Gastrocnemius medialis (tissue), 4 donors: Measurements from ENCODE around the gene HAPLN2. TPM values are rescaled to one million over a fixed set of nuclear protein-coding genes. Genes with fewer than 3 reads are reported as not detected.

Experiments used
- ATAC-seq, 2 donors: fragments of 150-250 bp; one replicate each; pipeline ENCODE4 v1.9.1; 2016
- DNase-seq, 2 donors: peaks; one replicate each; pipeline ENCODE4 v3.0.0-alpha.2; 2019
- H3K27ac ChIP-seq, 4 donors: fragments of 200-600 bp; sonication (generic); 1 replicate in 1 of 4; 2 replicates in 3 of 4; pipeline ENCODE4 v1.5.1; 2016 to 2018; ENCODE audit warnings: mild to moderate bottlenecking in 2 of 4, moderate library complexity in 1 of 4
- H3K27me3 ChIP-seq, 3 donors: fragments of 200-600 bp; sonication (generic) in 2 of 3; 1 replicate in 1 of 3; 2 replicates in 2 of 3; pipeline versions ENCODE4 v1.5.1 to v1.6.0; 2016 to 2019; ENCODE audit warnings: mild to moderate bottlenecking in 1 of 3, moderate library complexity in 1 of 3
- H3K36me3 ChIP-seq, 2 donors: fragments of 200-600 bp; sonication (generic) in 1 of 2; one replicate each; pipeline ENCODE4 v1.5.1; 2017 to 2018
- H3K4me1 ChIP-seq, 2 donors: fragments of 200-600 bp; sonication (generic) in 1 of 2; one replicate each; pipeline ENCODE4 v1.5.1; 2016 to 2017; ENCODE audit warnings: mild to moderate bottlenecking in 2 of 2
- H3K4me3 ChIP-seq, 4 donors: fragments of 200-600 bp; sonication (generic) in 3 of 4; 1 replicate in 1 of 4; 2 replicates in 3 of 4; pipeline ENCODE4 v1.5.1; 2016 to 2019; ENCODE audit warnings: mild to moderate bottlenecking in 2 of 4
- H3K9me3 ChIP-seq, 3 donors: fragments of 200-600 bp; sonication (generic) in 2 of 3; 1 replicate in 1 of 3; 2 replicates in 2 of 3; pipeline ENCODE4 v1.5.1; 2016 to 2019
- POLR2A ChIP-seq, 2 donors: fragments of 450-650 bp; IDR thresholded peaks; one replicate each; pipeline ENCODE4 v1.6.1; 2017; ENCODE audit warnings: antibody characterized with exemption in 2 of 2, mild to moderate bottlenecking in 2 of 2, moderate library complexity in 2 of 2
- in situ Hi-C, 4 donors: fragments of 200-750 bp; cut with MboI; loops; one replicate each; pipeline versions ENCODE4 v1.15.0 to v1.8.0; 2017; ENCODE audit warnings: low sequenced_read_pairs in 4 of 4
- intact Hi-C: fragments of 100-400 bp; cut with DNase I; formaldehyde crosslinking; loops from one replicate; pipeline ENCODE4 v1.15.1; 2023; ENCODE audit warnings: low total_unique reads
- total RNA-seq, 4 donors: library from RNA; depleted of rRNA; stranded (reverse); fragments of >200 nt; gene quantifications; one replicate each; pipeline versions ENCODE4 v1.1.0 to v1.2.3, GENCODE V29; 2016
- TF ChIP-seq, protein P1 (sequence below), 5 experiments: fragments of 450-650 bp in 3 of 5; fragments of 200-600 bp in 2 of 5; sonication (generic) in 2 of 5; IDR thresholded peaks in 4 of 5; conservative IDR thresholded peaks in 1 of 5; 1 replicate in 4 of 5; 2 replicates in 1 of 5; pipeline ENCODE4 v1.5.1; 2016 to 2019; ENCODE audit warnings: antibody characterized with exemption in 5 of 5, mild to moderate bottlenecking in 3 of 5, moderate library complexity in 3 of 5

Gene HAPLN2
- total RNA-seq, 4 donors from 2014 or later: 0.53 to 6.0 (median 3.0) TPM

DNA sequence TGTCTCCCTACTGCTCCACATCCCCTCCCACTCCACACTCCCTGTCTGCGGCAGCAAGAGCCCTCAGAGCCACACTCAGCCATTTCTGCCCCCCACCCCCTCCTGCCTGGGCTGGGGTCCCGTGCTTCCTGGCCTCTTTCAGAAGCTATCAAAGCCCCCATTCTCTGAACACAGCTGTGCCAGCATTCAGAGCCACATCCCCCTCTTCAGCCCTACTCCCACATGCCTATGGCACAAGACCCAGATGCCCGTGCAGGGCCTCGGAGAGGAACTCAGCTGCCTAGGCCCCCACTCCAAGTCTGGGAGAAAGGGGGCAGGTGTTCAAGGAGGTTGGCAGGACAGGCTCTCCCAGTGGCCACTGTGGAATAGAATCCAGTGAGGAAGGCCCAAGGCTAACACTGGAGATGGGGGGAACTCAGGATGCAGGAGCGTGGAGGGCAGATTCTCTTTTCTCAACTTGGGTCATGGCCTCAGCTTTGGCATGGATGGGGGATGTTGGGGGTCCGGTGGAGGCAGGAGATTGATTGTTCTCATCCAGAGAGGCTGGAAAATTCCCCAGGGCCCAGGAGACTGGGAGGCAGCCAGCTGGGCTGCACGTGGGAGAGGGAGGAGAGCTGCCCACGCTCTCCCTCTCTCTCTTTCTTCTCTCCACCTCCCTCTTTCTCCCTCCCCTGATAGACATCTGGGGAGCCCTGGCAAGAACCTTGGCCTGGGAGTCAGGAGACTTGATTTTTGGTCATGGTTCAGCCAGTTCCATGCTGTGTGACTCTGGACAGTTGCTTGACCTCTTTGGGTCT lies 19.2 kb downstream of the HAPLN2 start:
- TF ChIP-seq, protein P1, sequence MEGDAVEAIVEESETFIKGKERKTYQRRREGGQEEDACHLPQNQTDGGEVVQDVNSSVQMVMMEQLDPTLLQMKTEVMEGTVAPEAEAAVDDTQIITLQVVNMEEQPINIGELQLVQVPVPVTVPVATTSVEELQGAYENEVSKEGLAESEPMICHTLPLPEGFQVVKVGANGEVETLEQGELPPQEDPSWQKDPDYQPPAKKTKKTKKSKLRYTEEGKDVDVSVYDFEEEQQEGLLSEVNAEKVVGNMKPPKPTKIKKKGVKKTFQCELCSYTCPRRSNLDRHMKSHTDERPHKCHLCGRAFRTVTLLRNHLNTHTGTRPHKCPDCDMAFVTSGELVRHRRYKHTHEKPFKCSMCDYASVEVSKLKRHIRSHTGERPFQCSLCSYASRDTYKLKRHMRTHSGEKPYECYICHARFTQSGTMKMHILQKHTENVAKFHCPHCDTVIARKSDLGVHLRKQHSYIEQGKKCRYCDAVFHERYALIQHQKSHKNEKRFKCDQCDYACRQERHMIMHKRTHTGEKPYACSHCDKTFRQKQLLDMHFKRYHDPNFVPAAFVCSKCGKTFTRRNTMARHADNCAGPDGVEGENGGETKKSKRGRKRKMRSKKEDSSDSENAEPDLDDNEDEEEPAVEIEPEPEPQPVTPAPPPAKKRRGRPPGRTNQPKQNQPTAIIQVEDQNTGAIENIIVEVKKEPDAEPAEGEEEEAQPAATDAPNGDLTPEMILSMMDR (IDR thresholded peaks at IDR 0.05 in 4 of 5, conservative IDR thresholded peaks at IDR 0.05 in 1 of 5): no peak
- no peak for TF ChIP-seq POLR2A (IDR thresholded peaks at IDR 0.05)
- Histone ChIP-seq H3K4me1 (peaks cover 14 to 31% of the 10 kb centered on the region in 2 donors), H3K36me3 (no peaks in the 10 kb centered on the region), H3K27ac (no peak overlapping the region), H3K27me3 (peaks cover 10 to 18% (median 15%) of the 10 kb centered on the region in 3 donors), H3K4me3 (no peak overlapping the region), H3K9me3 (no peaks in the 10 kb centered on the region)
- ATAC-seq (no peak), DNase-seq (no peak)
- in situ Hi-C loops: no loop called here
- intact Hi-C loops: no loop called here

DNA sequence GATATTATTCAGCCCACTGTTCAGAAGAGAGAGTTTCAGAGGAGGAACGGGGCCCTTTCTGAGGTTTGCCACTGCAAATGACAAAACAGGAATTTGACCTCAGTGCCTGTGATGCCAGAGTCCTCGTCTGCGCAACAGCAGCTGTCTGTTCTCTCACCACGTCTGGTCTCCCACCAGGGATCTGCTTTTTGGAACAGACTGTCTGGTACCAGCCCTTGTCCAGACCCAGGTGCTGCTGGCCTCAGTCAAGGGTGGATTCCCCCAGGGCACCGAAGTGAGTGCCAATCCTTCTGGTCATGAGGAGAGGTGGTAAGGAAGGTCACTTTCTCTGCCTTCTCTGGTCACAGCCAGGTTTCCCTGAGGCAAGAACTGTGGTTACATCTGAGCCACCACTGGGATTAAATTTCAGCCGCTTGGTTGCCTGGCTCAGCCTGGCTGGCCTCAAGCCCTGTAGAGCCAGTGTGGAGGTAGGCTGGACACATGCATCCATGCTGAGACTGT lies 20.4 kb downstream of the HAPLN2 start:
- peaks cover 14 to 31% of the 10 kb centered on the region in 2 donors for H3K4me1 ChIP-seq
- intact Hi-C loops (no loop called here), in situ Hi-C loops (no loop called here)
- H3K9me3 ChIP-seq: no peaks in the 10 kb centered on the region
- DNase-seq (peak in 1 of 2 donors; percentile 81), ATAC-seq (peak; percentile 80 to 96)
- peak overlapping the region in 3 of 4 donors; percentile 62 to 72 (median 71) for H3K27ac ChIP-seq
- H3K27me3 ChIP-seq: peaks cover 11 to 21% (median 15%) of the 10 kb centered on the region in 3 donors
- no peaks in the 10 kb centered on the region for H3K36me3 ChIP-seq
- no peak overlapping the region for H3K4me3 ChIP-seq
- TF ChIP-seq POLR2A (IDR thresholded peaks at IDR 0.05): no peak
- TF ChIP-seq, protein P1 (IDR thresholded peaks at IDR 0.05 in 4 of 5, conservative IDR thresholded peaks at IDR 0.05 in 1 of 5): no peak

DNA sequence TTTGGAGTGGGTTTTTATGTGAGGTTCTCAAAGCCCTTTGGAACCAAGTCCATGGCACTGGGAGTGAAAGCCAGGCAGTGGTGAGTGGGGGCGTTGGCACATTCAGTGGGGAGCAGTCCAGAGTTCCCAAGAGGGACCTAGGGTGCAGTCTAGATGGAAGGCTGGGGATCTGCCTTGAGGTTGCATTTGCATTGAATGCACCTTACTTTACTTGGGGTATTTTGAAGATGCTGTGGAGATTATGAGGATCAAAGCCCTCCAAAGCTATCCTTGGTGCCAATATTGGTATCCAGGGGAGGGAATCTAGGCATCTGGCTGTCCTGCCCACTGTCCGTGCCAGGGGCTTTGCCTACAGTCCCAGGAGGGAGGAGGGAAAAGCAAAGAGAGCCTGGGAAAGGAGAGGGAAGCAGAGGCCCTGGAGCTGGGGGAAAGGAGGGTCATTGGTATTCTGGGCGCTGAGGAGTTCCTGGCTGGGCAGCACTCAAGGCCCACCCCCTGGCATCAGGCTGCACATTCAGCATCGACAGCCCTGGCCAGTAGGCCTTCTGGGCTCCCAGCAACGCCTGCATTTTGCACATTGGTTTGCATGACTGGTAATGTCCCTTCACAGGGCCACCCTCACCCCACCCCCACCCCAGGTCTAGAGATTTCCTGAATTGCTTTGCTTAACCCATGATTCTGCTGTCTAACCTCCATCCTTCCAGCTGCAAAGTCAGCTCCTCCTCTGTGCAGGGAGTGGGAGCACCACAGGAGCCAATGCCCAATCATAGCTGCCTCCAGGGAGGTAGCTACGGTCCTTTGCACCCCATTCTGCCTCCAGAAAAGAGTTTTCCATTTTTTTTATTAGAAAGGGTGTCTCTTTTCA lies 21.9 kb downstream of the HAPLN2 start:
- Histone ChIP-seq H3K36me3 (no peaks in the 10 kb centered on the region), H3K27ac (no peak overlapping the region), H3K9me3 (no peaks in the 10 kb centered on the region), H3K27me3 (peaks cover 22 to 29% (median 25%) of the 10 kb centered on the region in 3 donors), H3K4me3 (peak overlapping the region in 3 of 4 donors; percentile 45 to 49 (median 47)), H3K4me1 (peaks cover 14 to 31% of the 10 kb centered on the region in 2 donors)
- intact Hi-C loops: no loop called here
- in situ Hi-C loops: no loop called here
- TF ChIP-seq POLR2A (IDR thresholded peaks at IDR 0.05): no peak
- TF ChIP-seq, protein P1 (IDR thresholded peaks at IDR 0.05 in 4 of 5, conservative IDR thresholded peaks at IDR 0.05 in 1 of 5): no peak
- DNase-seq: no peak
- ATAC-seq: no peak

DNA sequence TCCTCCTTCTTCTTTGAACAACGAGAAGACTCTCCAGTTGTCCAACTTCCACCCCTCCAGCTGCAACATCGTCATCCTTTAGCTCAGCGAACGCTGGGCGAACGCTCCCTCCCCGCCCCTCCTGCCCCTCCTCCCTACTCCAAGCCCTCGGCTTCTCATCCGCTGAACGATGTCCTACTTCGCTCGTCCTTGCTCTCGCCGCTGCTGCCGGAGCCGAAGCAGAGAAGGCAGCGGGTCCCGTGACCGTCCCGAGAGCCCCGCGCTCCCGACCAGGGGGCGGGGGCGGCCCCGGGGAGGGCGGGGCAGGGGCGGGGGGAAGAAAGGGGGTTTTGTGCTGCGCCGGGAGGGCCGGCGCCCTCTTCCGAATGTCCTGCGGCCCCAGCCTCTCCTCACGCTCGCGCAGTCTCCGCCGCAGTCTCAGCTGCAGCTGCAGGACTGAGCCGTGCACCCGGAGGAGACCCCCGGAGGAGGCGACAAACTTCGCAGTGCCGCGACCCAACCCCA lies 22.6 kb downstream of the HAPLN2 start, which contains the start of gene BCAN:
BCAN (plus strand) TSS at position 357 of the 504 bp plus-strand sequence. CDS start 3,938 bp downstream, outside the sequence.
- H3K4me1 ChIP-seq: peaks cover 14 to 31% of the 10 kb centered on the region in 2 donors
- no peak for ATAC-seq
- intact Hi-C loops (no loop called here), in situ Hi-C loops (no loop called here)
- peak within 1 kb of the TSS; percentile 45 to 54 (median 48) for H3K4me3 ChIP-seq
- no peaks in the 10 kb centered on the region for H3K9me3 ChIP-seq
- H3K27me3 ChIP-seq: peaks cover 28 to 35% (median 29%) of the 10 kb centered on the region in 3 donors
- no peak for DNase-seq
- TF ChIP-seq, protein P1 (IDR thresholded peaks at IDR 0.05 in 4 of 5, conservative IDR thresholded peaks at IDR 0.05 in 1 of 5): no peak
- no peak for TF ChIP-seq POLR2A (IDR thresholded peaks at IDR 0.05)
- H3K27ac ChIP-seq: no peak within 1 kb of the TSS
- H3K36me3 ChIP-seq: no peaks in the 10 kb centered on the region
